Small intestine (tissue), 7 donors: ENCODE measurements around the gene SPTBN4. TPM values are rescaled to one million over a fixed set of nuclear protein-coding genes. Genes with fewer than 3 reads are reported as not detected.

Source experiments
- DNase-seq, 2 donors: peaks; one replicate each; pipeline versions ENCODE4 v3.0.0 to v3.0.0-alpha.2; 2013
- FAIRE-seq: peaks from 2 replicates; lab custom pipeline; 2012; peaks lifted over from hg19 to GRCh38; lab: Jason Lieb, UNC
- H3K27ac ChIP-seq, 3 donors: one replicate each; pipeline ENCODE4 v1.5.1; 2013; ENCODE audit warnings: low read length in 2 of 3, mild to moderate bottlenecking in 2 of 3, control low read depth in 1 of 3, inconsistent platforms in 1 of 3, low read depth in 1 of 3, moderate library complexity in 1 of 3
- H3K27me3 ChIP-seq, 3 donors: one replicate each; pipeline ENCODE4 v1.6.1; 2013; ENCODE audit warnings: low read length in 3 of 3, inconsistent platforms in 1 of 3; ENCODE audit not compliant: control insufficient read depth in 3 of 3, insufficient read depth in 3 of 3
- H3K36me3 ChIP-seq, 3 donors: one replicate each; pipeline ENCODE4 v1.6.1; 2013; ENCODE audit warnings: low read length in 3 of 3, inconsistent platforms in 1 of 3, low read depth in 1 of 3, mild to moderate bottlenecking in 1 of 3, moderate library complexity in 1 of 3; ENCODE audit not compliant: control insufficient read depth in 3 of 3, insufficient read depth in 2 of 3
- H3K4me1 ChIP-seq, 3 donors: one replicate each; pipeline ENCODE4 v1.6.1; 2013; ENCODE audit warnings: low read length in 2 of 3, inconsistent platforms in 1 of 3, low read depth in 1 of 3, mild to moderate bottlenecking in 1 of 3, moderate library complexity in 1 of 3; ENCODE audit not compliant: control insufficient read depth in 3 of 3, insufficient read depth in 2 of 3
- H3K4me3 ChIP-seq, 3 donors: one replicate each; pipeline ENCODE4 v1.5.1; 2013; ENCODE audit warnings: low read length in 3 of 3, control low read depth in 1 of 3, inconsistent platforms in 1 of 3, low read depth in 1 of 3, mild to moderate bottlenecking in 1 of 3, moderate library complexity in 1 of 3
- H3K9me3 ChIP-seq, 2 donors: one replicate each; pipeline ENCODE4 v1.6.1; 2013; ENCODE audit warnings: low read depth in 1 of 2, low read length in 1 of 2; ENCODE audit not compliant: control insufficient read depth in 2 of 2, insufficient read depth in 1 of 2
- WGBS, 3 donors: extraction: QIAGEN DNeasy Blood & Tissue Kit; methylation state at CpG; one replicate each; pipeline ENCODE4 v1.1.7; 2013; 5-methylcytosine and 5-hydroxymethylcytosine counted together
- polyA plus RNA-seq, 4 donors: library from polyadenylated mRNA; stranded (reverse) in 3 of 4; unstranded in 1 of 4; fragments of 200-250 nt in 3 of 4; fragments of 120-200 nt in 1 of 4; gene quantifications; one replicate each; pipeline versions ENCODE4 v1.2.1 to v1.2.3, GENCODE V29; 2013
- donor health status: healthy with polysubstance abuse.
- donor health status: control.
- donor health status: control.
- donor health status: Bipolar disorder and iron deficiency.
- donor health status: healthy.

SPTBN4 gene
- polyA plus RNA-seq, 4 donors = 1.1 to 2.0 (median 1.8) TPM; not detected in 1

DNA sequence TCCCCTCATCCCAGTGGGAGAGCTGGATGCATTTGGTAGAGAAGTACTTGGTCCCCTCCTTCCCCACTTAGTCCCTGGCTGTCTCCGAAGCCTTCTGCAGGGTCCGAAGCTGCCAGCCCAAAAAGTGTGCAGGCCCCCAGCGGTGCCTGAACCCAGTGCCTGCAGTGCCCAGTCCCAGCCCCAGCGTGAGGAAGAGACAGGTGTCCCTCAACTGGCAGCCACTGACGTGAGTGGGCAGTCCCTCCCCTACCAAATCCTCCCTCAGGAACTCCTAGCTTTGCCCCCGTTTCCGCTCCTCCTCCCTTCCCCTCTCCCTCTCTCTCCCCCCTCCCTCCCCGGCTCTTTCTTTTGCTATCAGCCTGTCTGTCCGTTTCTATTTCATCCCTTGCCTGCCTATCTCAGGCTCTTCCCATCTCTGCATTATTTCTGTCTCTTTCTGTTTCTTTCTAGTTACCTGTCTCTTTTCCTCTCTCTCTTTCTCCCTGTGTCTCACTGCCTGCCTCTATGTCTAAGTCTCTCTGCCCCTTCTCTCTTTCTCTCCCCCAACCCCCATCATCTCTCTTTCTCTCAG is 132.6 kb downstream of the SPTBN4 start:
- Histone ChIP-seq H3K27ac (peak overlapping the region in 1 of 3 donors; percentile 64), H3K4me1 (peaks cover 8 to 46% (median 11%) of the 10 kb centered on the region in 3 donors), H3K4me3 (peak overlapping the region in 1 of 3 donors; percentile 25)

GRCh38 chr19:40599902-40600569 is 133.2 kb downstream of the SPTBN4 start:
- H3K4me1 ChIP-seq = peaks cover 11 to 52% (median 17%) of the 10 kb centered on the region in 3 donors
- H3K9me3 ChIP-seq = no peaks in the 10 kb centered on the region
- peaks cover 4 to 59% (median 5%) of the 10 kb centered on the region in 3 donors for H3K27me3 ChIP-seq
- FAIRE-seq (no peak), DNase-seq (peak in 1 of 2 donors; percentile 22)
- H3K27ac ChIP-seq = peak overlapping the region in 1 of 3 donors; percentile 64
- peaks cover 0 to 2% (median 0%) of the 10 kb centered on the region in 3 donors for H3K36me3 ChIP-seq
- peak overlapping the region in 1 of 3 donors; percentile 25 for H3K4me3 ChIP-seq
- 3 to 5% (median 4%) methylated on average over 26 to 43 of the region's 43 CpGs for WGBS, 3 donors

More for the DNA sequence above, 132.6 kb downstream of the SPTBN4 start:
- no peaks in the 10 kb centered on the region for H3K36me3 ChIP-seq
- no peaks in the 10 kb centered on the region for H3K9me3 ChIP-seq
- DNase-seq = no peak
- FAIRE-seq = no peak
- 3 to 11% (median 9%) methylated on average over 7 to 9 of the region's 9 CpGs for WGBS, 3 donors
- H3K27me3 ChIP-seq = peaks cover 4 to 65% (median 5%) of the 10 kb centered on the region in 3 donors

GRCh38 chr19:40600570-40601133 is 133.9 kb downstream of the SPTBN4 start:
- H3K9me3 ChIP-seq = no peaks in the 10 kb centered on the region
- peaks cover 4 to 53% (median 5%) of the 10 kb centered on the region in 3 donors for H3K27me3 ChIP-seq
- WGBS, 3 donors = 3 to 6% (median 6%) methylated on average over 13 of the region's 13 CpGs
- H3K36me3 ChIP-seq = peaks cover 0 to 2% (median 0%) of the 10 kb centered on the region in 3 donors
- peak overlapping the region in 2 of 3 donors; percentile 25 to 45 for H3K4me3 ChIP-seq
- peak overlapping the region in 1 of 3 donors; percentile 64 for H3K27ac ChIP-seq
- FAIRE-seq (no peak), DNase-seq (peak in 1 of 2 donors; percentile 29)
- peaks cover 11 to 57% (median 17%) of the 10 kb centered on the region in 3 donors for H3K4me1 ChIP-seq

DNA sequence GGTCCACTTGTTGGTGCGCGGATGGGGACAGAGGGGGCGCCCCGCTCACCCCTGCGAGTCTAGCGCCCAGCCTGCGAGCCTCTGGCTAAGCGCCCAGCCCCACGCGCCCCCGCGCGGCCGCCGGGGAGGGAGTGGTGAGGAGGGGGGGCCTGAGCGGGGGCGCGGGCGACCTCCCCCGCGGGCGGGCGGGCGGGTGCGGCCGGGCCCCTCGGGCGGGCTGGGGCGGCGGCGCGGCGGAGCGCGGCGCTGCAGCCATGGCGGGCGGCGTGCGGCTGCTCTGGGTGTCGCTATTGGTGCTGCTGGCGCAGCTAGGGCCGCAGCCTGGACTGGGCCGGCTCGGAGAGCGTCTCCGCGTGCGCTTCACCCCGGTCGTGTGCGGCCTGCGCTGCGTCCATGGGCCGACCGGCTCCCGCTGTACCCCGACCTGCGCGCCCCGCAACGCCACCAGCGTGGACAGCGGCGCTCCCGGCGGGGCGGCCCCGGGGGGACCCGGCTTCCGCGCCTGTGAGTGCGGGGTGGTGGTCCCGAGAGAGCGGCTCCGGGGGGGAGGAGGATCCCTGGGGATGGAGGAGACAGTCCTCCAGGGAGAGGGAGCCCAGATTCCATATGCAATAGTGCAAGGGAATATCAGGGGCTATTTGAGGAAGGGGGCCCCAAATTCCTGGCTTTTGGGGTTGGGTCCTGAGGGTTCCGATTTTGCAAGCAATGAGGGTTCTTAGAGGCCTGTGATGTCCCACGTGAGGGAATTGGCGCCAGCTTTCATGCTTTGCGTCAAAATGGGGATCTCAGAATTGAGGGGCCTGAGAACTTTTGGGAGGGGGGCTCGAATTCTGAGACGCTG is 134.6 kb downstream of the SPTBN4 start, which contains the start of gene LTBP4:
TSS of gene LTBP4 (plus strand) at position 236 of the 841 bp plus-strand sequence. CDS start at position 255, 19 bp downstream.
- peak within 1 kb of the TSS; percentile 87 to 98 (median 94) for H3K27ac ChIP-seq
- peaks cover 11 to 64% (median 17%) of the 10 kb centered on the region in 3 donors for H3K4me1 ChIP-seq
- H3K9me3 ChIP-seq = no peaks in the 10 kb centered on the region
- H3K36me3 ChIP-seq = peaks cover 0 to 4% (median 0%) of the 10 kb centered on the region in 3 donors
- DNase-seq = peak; percentile 32 to 73
- no peak for FAIRE-seq
- peaks cover 4 to 48% (median 5%) of the 10 kb centered on the region in 3 donors for H3K27me3 ChIP-seq
- H3K4me3 ChIP-seq = peak within 1 kb of the TSS; percentile 34 to 75 (median 45)
- WGBS, 3 donors = 1% methylated on average over 38 to 82 of the region's 82 CpGs

GRCh38 chr19:40603071-40603388 is 136.2 kb downstream of the SPTBN4 start:
- FAIRE-seq (no peak), DNase-seq (no peak)
- Histone ChIP-seq H3K27me3 (peaks cover 2 to 34% (median 5%) of the 10 kb centered on the region in 3 donors), H3K4me3 (peak overlapping the region in 1 of 3 donors; percentile 75), H3K4me1 (peaks cover 12 to 77% (median 20%) of the 10 kb centered on the region in 3 donors), H3K36me3 (peaks cover 0 to 6% (median 0%) of the 10 kb centered on the region in 3 donors), H3K9me3 (peaks cover 0 to 11% of the 10 kb centered on the region in 2 donors), H3K27ac (peak overlapping the region; percentile 87 to 98 (median 94))
- 9 to 36% (median 28%) methylated on average over 2 of the region's 2 CpGs for WGBS, 3 donors

DNA sequence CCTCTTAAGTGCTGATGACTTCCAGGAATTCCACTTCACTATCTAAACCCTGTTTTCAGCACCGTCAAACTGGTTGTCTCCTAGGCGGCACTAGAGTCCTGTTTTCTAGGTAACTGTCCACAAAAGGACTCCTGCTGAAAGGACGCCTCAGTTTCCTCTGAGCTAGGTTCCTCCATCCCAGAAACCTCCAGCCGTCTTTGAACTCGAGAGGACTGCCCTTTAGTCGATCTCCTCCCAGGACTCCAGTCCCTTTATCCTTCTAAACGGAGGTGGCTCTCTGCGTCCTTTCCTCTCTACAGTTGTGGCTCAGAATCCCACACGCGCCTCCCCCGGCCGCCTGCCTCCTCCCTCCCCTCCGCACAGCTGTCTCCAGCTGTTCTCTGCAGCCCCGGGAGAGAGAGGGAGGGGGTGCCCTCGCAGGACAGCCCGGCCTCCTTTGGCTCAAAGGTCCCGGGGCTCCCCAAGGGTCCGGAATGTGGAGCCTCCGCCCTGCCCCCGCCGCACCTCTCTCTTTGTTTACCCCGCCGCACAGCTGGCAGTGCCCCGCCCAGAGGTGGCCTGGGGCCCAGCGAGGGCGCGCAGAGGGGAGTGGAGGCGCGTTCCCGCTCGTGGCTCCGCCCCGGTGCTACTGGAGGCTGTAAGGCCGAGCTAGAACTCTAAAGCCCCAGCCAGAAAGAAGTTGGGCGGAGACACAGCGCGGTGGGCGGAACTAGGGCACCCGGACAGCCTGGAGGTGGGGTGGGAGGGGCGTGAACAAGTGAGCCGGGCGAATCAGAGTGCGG is 136.8 kb downstream of the SPTBN4 start:
- 1 to 3% (median 2%) methylated on average over 42 to 43 of the region's 43 CpGs for WGBS, 3 donors
- Histone ChIP-seq H3K9me3 (peaks cover 0 to 11% of the 10 kb centered on the region in 2 donors), H3K36me3 (peaks cover 0 to 9% (median 0%) of the 10 kb centered on the region in 3 donors), H3K27me3 (peaks cover 2 to 28% (median 3%) of the 10 kb centered on the region in 3 donors), H3K4me3 (peak overlapping the region in 2 of 3 donors; percentile 5 to 75), H3K4me1 (peaks cover 15 to 76% (median 20%) of the 10 kb centered on the region in 3 donors), H3K27ac (peak overlapping the region; percentile 94 to 98 (median 96))
- DNase-seq = peak; percentile 100
- FAIRE-seq = peak; percentile 26

- Histone ChIP-seq H3K4me3 (peak overlapping the region in 2 of 3 donors; percentile 20 to 25), H3K36me3 (peaks cover 0 to 9% (median 0%) of the 10 kb centered on the region in 3 donors), H3K27me3 (peaks cover 2 to 22% (median 3%) of the 10 kb centered on the region in 3 donors), H3K27ac (peak overlapping the region; percentile 94 to 98 (median 96)), H3K4me1 (peaks cover 15 to 81% (median 20%) of the 10 kb centered on the region in 3 donors), H3K9me3 (peaks cover 0 to 11% of the 10 kb centered on the region in 2 donors)
- FAIRE-seq (no peak), DNase-seq (no peak)
- 3 to 7% (median 7%) methylated on average over 18 of the region's 18 CpGs for WGBS, 3 donors
Observed at GRCh38 chr19:40604171-40604646, 137.4 kb downstream of the SPTBN4 start.
